Measurements from ENCODE around the gene OR4K14. TPM values are rescaled to one million over a fixed set of nuclear protein-coding genes. Genes with fewer than 3 reads are reported as not detected.
"Not testable (repeated sequence)": the region's sequence is repeated elsewhere in the genome, so short reads cannot be mapped to it uniquely, and the experiment has no call there.

OR4K14 gene
- total RNA-seq, 4 donors from 2014 or later = not detected

- Histone ChIP-seq H3K36me3 (no peaks in the 10 kb centered on the region), H3K4me3 (no peak within 1 kb of the TSS), H3K9me3 (no peaks in the 10 kb centered on the region), H3K4me1 (no peaks in the 10 kb centered on the region), H3K27me3 (no peaks in the 10 kb centered on the region), H3K27ac (replicated peaks in 1 of 4) (no peak within 1 kb of the TSS)
- TF ChIP-seq EP300 (IDR thresholded peaks at IDR 0.05) = no peak
- no peak for TF ChIP-seq POLR2A (IDR thresholded peaks at IDR 0.05; ENCODE audit: low read depth)
- no peak for DNase-seq (ENCODE audit: extremely low spot score)
- intact Hi-C loops (cut with DNase I) = no loop called here
Observed at GRCh38 chr14:20001863-20002262, 17.2 kb downstream of the OR4K14 start, which contains the start of gene OR4Q2. TSS of gene OR4Q2 (plus strand) at chr14:20002163.

GRCh38 chr14:19993438-19993837 is 25.7 kb downstream of the OR4K14 start:
- Histone ChIP-seq H3K4me1 (no peaks in the 10 kb centered on the region), H3K4me3 (no peak overlapping the region), H3K36me3 (no peaks in the 10 kb centered on the region), H3K9me3 (no peaks in the 10 kb centered on the region), H3K27ac (replicated peaks in 1 of 4) (no peak overlapping the region), H3K27me3 (no peaks in the 10 kb centered on the region)
- TF ChIP-seq EP300 (IDR thresholded peaks at IDR 0.05) (no peak), POLR2AphosphoS5 (IDR thresholded peaks at IDR 0.05) (no peak), POLR2A (IDR thresholded peaks at IDR 0.05; ENCODE audit: low read depth) (no peak)
- TF ChIP-seq, protein P1, sequence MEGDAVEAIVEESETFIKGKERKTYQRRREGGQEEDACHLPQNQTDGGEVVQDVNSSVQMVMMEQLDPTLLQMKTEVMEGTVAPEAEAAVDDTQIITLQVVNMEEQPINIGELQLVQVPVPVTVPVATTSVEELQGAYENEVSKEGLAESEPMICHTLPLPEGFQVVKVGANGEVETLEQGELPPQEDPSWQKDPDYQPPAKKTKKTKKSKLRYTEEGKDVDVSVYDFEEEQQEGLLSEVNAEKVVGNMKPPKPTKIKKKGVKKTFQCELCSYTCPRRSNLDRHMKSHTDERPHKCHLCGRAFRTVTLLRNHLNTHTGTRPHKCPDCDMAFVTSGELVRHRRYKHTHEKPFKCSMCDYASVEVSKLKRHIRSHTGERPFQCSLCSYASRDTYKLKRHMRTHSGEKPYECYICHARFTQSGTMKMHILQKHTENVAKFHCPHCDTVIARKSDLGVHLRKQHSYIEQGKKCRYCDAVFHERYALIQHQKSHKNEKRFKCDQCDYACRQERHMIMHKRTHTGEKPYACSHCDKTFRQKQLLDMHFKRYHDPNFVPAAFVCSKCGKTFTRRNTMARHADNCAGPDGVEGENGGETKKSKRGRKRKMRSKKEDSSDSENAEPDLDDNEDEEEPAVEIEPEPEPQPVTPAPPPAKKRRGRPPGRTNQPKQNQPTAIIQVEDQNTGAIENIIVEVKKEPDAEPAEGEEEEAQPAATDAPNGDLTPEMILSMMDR (IDR thresholded peaks at IDR 0.05) = no peak
- no peak for DNase-seq (ENCODE audit: extremely low spot score)
- intact Hi-C loops (cut with DNase I) = no loop called here
- WGBS = 58% methylated on average over 2 of the region's 2 CpGs

GRCh38 chr14:19975291-19975690 is 43.8 kb downstream of the OR4K14 start, which contains the start of gene OR4K15:
TSS of gene OR4K15 (plus strand) at chr14:19975591. CDS start at chr14:19975591, 0 bp downstream.
- Histone ChIP-seq H3K27me3 (no peaks in the 10 kb centered on the region), H3K9me3 (no peaks in the 10 kb centered on the region), H3K4me3 (no peak within 1 kb of the TSS), H3K27ac (replicated peaks in 1 of 4) (no peak within 1 kb of the TSS), H3K36me3 (no peaks in the 10 kb centered on the region), H3K4me1 (no peaks in the 10 kb centered on the region)
- intact Hi-C loops (cut with DNase I) = no loop called here
- WGBS = 90% methylated on average over 3 of the region's 3 CpGs
- TF ChIP-seq, protein P1 (IDR thresholded peaks at IDR 0.05) = no peak
- TF ChIP-seq POLR2A (IDR thresholded peaks at IDR 0.05; ENCODE audit: low read depth) (no peak), EP300 (IDR thresholded peaks at IDR 0.05) (no peak), POLR2AphosphoS5 (IDR thresholded peaks at IDR 0.05) (no peak)
- DNase-seq (ENCODE audit: extremely low spot score) = no peak

DNA sequence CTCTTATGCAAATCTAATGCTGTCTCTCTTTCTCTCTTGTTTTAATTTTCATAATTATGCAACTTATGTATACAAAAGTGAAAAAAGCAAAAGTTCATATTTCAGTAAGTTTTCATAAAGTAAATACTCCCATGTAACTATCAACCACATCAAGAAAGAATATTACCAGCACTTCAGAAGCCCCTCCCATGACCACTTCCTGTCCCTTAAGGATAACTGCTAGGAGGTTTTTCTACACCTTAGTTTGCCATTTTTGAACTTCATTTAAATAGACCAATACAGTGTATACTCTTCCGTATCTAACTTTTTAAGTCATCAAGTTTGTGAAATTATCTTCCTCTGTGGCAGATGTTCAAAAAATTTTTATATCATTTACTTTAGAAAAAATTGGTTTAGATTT is 44.3 kb downstream of the OR4K14 start:
- H3K36me3 ChIP-seq = no peaks in the 10 kb centered on the region
- DNase-seq (ENCODE audit: extremely low spot score) = no peak
- H3K27ac ChIP-seq (replicated peaks in 1 of 4) = no peak overlapping the region
- intact Hi-C loops (cut with DNase I) = no loop called here
- H3K27me3 ChIP-seq = no peaks in the 10 kb centered on the region
- WGBS = 70% methylated on average over 1 of the region's 1 CpG
- no peak for TF ChIP-seq POLR2A (IDR thresholded peaks at IDR 0.05; ENCODE audit: low read depth)
- TF ChIP-seq, protein P1 (IDR thresholded peaks at IDR 0.05) = no peak
- TF ChIP-seq EP300 (IDR thresholded peaks at IDR 0.05) = no peak
- no peak for TF ChIP-seq POLR2AphosphoS5 (IDR thresholded peaks at IDR 0.05)
- no peaks in the 10 kb centered on the region for H3K9me3 ChIP-seq
- no peaks in the 10 kb centered on the region for H3K4me1 ChIP-seq
- H3K4me3 ChIP-seq = no peak overlapping the region

DNA sequence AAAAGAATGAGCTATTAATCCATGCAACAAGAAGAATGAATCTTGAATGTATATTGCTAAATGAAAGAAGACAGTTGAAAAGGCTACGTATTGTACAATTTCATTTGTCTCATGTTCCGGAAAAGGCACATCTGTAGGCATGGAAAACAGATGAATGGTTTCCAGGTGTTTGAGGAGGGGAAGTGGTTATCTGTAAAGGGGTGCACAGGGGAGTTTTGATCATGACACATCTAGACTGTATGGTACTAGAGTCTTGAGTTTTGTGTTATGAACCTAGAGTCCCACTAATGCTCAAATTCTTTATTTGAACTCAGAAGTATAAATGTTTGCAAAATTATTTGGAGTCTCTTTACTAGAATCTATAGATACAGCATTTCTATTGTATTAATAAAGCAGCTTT is 49.4 kb downstream of the OR4K14 start:
- 42% methylated on average over 2 of the region's 2 CpGs for WGBS
- H3K27ac ChIP-seq (replicated peaks in 1 of 4); H3K36me3 ChIP-seq; H3K4me1 ChIP-seq; H3K4me3 ChIP-seq; H3K9me3 ChIP-seq; intact Hi-C loops (cut with DNase I); H3K27me3 ChIP-seq; DNase-seq (ENCODE audit: extremely low spot score): not testable (repeated sequence)

Other genes starting within 250 kb of the OR4K14 start
- not detected for gene OR4M1, start 245.8 kb downstream of the OR4K14 start, total RNA-seq
- gene OR4N2, start 215.5 kb downstream of the OR4K14 start, total RNA-seq = not detected
- not detected for gene OR4K2, start 144.2 kb downstream of the OR4K14 start, total RNA-seq
- gene OR4K5, start 98.7 kb downstream of the OR4K14 start, total RNA-seq = not detected
- not detected for gene OR4K1, start 88.4 kb downstream of the OR4K14 start, total RNA-seq
- not detected for gene OR4K15, start 43.7 kb downstream of the OR4K14 start, total RNA-seq
- gene OR4Q2, start 17.1 kb downstream of the OR4K14 start, total RNA-seq = not detected
- gene OR4K13, start 16.7 kb upstream of the OR4K14 start, total RNA-seq = not detected
- gene OR4L1, start 40.7 kb upstream of the OR4K14 start, total RNA-seq = not detected
- gene OR4K17, start 91.4 kb upstream of the OR4K14 start, total RNA-seq = not detected
- gene OR4N5, start 119.5 kb upstream of the OR4K14 start, total RNA-seq = not detected
- gene OR11G2, start 171.6 kb upstream of the OR4K14 start, total RNA-seq = not detected
- gene OR11H6, start 204.4 kb upstream of the OR4K14 start, total RNA-seq = not detected
- gene OR11H7, start 209.7 kb upstream of the OR4K14 start, total RNA-seq = not detected
- gene OR11H4, start 220.0 kb upstream of the OR4K14 start, total RNA-seq = not detected